ENCODE measurements around the gene KLF1.
A peak's percentile ranks its signal among the peaks of the same experiment; 100 is the strongest.
"Not testable (repeated sequence)": the region's sequence is repeated elsewhere in the genome, so short reads cannot be mapped to it uniquely, and the experiment has no call there.

KLF1 gene

DNA sequence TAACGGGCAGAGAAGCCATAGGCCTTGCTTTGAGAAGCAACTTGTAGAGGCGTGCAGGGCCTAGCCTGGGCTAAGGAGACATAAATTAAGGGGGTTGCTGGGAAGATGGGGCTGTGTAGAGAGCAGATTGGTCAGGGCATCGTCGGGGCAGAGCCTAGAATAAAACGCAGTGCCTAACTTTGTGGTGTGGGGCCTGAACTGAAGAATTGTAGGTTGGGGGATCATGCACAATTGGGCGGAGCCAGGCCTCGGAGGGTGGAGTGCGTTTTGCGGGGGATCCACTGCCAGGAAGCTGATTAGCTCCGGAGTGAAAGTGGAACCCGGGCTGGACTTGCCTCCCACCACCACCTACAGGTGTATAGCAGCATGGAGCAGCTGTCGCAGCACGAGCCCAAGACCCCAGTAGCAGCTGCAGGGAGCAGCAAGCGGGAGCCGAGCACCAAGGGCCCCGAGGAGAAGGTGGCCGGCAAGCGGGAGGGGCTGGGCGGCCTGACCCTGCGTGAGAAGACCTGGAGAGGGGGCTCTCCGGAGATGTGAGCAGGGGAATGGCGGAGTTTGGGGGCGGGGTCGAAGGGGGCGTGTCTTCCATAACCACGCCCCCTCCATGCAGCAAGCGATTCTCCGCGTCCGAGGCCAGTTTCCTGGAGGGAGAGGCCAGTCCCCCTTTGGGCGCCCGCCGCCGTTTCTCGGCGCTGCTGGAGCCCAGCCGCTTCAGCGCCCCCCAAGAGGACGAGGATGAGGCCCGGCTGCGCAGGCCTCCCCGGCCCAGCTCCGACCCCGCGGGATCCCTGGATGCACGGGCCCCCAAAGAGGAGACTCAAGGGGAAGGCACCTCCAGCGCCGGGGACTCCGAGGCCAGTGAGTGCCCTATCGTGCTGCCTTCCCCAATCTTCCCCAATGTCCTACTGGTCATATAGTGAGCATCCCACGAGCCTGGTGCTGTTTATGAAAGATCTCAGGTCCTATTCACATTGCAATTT is 19.6 kb downstream of the KLF1 start:
- DNase-seq (ENCODE audit: low spot score), result no peak

DNA sequence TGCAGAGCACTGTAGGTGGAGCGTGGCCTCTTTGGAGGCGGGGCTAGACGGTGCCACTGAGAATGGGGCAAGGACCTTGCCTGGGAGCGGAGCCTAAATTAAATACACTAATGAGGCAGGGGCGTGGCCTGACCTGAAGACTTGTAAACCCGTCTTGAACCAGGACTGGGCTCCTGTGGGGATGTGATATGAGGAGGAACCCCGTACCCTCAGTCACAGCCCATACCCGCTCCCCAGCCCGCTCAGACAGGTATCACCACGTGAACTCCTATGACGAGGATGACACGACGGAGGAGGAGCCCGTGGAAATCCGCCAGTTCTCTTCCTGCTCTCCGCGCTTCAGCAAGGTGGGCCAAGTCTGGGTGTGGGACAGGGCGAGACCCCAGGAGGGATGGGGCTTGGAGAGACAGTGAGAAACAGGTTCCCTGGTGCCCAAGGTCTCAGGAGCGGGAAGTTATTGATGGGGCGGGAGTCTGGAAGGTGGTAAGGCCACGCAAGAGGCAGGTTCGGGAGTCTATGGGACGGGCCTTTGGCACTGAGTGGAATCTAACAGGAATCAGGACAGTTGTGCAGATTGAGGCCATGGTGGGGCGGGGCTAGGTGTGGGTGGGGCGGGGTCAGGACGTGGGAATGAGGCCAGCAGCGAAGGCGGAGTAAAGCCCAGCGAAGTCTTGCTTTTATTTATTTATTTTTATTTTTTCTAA is 20.4 kb downstream of the KLF1 start:
- DNase-seq (ENCODE audit: low spot score), result no peak

DNA sequence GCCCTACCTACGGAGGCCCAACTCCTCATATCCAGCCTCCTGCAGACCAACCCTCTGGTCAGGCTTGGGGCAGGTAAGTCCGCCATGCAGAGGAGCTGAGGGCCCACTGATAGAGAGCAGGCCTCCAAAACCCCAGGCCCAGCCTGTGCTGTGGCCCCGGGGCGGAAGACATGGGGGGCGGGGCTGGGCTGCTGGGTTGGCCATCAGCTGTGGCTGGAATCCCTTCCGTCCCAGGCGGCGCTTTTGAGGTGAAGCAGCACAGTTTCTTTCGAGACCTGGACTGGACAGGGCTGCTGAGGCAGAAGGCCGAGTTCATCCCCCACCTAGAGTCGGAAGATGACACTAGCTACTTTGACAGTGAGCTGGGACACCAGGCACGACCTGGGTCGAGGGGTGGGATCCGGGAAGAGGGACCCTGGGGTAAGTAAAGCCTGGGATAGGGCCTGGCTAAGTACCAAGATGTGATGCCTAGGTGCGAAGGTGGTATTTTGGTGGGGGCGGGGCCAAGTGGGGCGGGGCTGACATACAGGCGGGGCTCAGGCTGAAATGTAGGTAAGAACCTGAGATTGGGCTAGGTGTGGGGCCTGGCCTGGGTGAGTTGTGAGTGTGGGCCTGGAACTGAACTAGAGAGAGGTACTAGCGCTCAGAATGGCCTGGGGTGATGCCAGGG is 21.1 kb downstream of the KLF1 start:
- no peak for DNase-seq (ENCODE audit: low spot score)

DNA sequence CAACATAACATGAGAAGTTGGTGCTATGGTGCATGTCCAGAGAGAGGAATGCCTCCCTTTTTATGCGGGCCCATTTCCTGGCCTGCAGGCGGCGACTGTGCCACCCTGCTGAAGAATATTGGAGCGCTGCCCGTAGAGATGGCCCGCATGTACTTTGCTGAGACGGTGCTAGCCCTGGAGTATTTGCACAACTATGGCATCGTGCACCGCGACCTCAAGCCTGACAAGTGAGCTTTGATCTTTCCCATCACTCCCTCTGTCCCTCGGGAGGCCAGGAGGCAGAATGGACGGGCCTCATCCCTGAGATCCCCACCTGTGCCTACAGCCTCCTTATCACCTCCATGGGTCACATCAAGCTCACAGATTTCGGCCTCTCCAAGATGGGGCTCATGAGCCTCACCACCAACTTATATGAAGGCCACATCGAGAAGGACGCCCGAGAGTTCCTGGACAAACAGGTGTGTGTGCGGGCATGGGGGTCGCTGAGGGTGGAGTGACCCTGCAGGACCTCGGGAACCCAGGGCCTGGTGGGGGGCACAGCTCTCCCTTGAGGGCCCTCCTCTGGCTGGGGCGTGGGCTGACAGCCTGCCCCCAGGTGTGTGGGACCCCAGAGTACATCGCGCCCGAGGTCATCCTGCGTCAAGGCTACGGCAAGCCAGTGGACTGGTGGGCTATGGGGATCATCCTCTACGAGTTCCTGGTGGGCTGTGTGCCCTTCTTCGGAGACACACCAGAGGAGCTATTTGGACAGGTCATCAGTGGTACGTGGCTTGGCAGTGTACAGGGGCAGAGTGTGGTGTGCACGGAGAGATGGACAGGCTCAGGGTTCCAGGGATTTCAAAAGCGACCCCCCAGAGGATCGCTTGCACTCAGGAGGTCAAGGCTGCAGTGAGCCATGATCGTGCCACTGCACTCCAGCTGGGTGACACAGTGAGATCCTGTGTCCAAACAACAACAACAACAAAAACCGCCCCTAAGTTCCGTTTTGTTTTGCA is 22.0 kb downstream of the KLF1 start:
- no peak for DNase-seq (ENCODE audit: low spot score)

DNA sequence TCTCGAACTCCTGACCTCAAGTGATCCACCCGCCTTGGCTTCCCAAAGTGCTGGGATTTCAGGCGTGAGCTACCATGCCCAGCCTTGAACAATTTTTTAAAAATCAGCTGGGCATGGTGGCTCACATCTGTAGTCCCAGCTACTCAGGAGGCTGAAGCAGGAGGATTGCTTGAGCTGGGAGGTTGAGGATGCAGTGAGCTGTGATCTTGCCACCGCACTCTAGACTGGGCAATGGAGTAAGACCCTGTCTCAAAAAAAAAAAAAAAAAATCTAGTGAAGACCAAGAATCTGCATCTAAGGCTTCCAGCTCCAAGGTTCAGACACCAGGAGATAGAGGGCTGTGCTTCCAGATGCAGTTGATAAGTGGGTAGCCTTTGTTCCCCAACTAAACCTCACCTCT is 22.9 kb downstream of the KLF1 start:
- no peak for DNase-seq (ENCODE audit: low spot score)

DNA sequence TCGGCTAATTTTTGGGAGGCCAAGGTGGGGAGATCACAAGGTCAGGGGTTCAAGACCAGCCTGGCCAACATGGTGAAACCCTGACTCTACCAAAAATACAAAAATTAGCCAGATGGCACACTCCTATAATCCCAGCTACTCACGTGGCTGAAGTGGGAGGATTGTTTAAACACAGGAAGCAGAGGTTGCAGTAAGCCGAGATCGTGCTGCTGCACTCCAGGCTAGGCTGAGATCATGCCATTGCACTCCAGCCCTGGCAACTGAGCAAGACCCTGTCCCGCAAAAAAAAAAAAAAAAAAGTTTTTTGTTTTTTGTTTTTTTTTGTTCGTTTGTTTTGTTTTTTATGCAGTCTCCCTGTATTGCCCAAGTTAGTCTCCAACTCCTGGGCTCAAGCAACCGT is 27.5 kb downstream of the KLF1 start:
- no peak for DNase-seq (ENCODE audit: low spot score)

DNA sequence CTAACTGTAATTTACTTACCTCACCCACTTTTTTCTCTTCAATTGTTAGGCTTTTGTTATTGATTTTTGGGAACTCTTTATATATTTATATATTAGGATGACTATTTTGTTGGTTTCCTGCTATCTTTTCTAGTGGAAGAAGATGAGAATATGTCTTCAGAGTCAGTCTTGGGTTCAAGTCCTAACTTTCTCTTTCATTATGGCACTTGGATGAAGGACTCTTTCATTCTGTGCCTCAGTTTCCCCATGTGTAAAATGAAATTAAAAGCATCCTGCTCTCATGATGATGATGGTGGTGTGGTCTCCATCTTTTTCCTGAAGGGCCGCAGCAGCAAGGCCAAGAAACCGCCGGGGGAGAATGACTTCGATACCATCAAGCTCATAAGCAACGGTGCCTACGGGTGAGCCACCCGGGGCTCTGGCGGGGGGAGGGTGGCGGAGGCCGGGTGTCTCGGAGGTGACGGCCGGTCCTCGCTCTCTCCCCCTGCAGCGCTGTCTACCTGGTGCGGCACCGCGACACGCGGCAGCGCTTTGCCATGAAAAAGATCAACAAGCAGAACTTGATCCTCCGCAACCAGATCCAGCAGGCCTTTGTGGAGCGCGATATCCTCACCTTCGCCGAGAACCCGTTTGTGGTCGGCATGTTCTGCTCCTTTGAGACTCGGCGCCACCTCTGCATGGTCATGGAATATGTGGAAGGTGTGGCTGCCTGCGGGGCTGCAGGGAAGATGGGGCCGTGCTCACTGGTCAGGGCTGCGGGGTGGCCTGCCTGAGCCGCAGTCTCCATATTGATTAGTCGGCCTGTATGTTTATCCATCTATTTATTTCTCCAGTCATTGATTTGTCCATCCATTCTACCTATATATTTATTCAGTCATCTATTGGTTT is 28.7 kb downstream of the KLF1 start:
- no peak for DNase-seq (ENCODE audit: low spot score)

DNA sequence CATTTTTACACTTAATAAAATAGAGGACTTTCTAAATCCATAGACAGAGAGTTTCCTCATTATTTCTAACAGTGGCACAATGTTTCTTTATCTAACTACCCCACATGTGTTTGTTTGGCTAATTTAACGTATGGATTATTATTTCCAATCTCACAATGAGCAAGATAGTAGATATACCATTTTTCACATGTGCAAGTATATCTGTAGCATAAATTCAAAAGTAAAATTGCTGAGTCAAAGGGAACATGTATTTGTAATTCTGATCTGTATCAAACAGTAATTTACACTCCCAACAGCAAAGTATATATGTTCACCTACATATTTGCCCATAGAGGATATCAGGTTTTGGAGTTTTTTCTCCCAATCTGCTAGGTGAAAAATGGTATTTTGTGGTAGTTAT is 30.3 kb downstream of the KLF1 start:
- DNase-seq (ENCODE audit: low spot score), result no peak

DNA sequence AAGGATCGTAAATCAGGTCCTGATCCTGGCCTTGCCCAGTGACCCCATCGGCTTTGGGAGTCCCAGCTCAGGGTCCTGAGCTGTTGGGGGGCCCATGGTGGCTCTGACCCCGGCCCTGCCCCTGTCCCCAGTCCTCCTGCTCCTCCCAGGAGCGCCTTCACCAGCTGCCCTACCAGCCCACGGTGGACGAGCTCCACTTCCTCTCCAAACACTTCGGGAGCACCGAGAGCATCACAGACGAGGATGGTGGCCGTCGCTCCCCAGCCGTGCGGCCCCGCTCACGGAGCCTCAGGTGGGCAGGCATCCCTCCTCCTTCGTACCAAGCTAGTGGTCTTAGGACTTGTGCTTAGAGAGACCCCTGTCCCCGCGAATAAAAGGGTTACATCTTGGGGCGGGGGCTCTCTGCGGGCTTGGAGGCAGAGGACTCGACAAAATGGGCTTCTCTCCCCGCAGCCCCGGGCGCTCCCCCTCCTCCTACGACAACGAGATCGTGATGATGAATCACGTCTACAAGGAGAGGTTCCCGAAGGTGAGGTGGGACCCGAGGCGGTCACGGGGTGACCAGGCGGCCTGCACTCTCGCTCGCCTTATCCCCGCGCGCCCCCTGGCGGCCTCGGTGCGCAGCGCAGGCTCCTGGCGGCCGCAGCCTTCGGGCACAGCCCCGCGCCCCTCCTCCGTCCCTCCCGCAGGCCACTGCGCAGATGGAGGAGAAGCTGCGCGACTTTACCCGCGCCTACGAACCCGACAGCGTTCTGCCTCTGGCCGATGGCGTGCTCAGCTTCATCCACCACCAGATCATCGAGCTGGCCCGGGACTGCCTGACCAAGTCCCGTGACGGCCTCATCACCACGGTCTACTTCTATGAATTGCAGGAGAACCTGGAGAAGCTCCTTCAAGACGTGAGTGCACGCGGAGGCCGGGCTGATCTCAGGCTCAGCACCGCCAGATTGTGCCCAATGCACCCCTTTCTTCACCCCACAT is 39.6 kb downstream of the KLF1 start:
- peak; percentile 82 for DNase-seq (ENCODE audit: low spot score)

DNA sequence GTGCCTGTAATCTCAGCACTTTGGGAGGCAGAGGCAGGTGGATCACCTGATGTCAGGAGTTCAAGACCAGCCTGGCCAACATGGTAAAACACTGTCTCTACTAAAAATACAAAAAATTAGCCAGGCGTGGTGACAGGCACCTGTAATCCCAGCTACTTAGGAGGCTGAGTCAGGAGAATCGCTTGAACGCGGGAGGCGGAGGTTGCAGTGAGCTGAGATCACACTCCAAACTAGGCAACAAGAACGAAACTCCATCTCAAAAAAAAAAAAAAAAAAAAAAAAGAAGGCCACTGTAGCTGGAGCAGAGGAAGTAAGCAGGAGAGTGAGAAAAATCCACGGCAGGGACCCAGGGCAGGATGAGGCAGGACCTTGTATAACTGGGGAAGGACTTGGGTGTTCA is 40.4 kb downstream of the KLF1 start:
- DNase-seq (ENCODE audit: low spot score), result not testable (repeated sequence)

DNA sequence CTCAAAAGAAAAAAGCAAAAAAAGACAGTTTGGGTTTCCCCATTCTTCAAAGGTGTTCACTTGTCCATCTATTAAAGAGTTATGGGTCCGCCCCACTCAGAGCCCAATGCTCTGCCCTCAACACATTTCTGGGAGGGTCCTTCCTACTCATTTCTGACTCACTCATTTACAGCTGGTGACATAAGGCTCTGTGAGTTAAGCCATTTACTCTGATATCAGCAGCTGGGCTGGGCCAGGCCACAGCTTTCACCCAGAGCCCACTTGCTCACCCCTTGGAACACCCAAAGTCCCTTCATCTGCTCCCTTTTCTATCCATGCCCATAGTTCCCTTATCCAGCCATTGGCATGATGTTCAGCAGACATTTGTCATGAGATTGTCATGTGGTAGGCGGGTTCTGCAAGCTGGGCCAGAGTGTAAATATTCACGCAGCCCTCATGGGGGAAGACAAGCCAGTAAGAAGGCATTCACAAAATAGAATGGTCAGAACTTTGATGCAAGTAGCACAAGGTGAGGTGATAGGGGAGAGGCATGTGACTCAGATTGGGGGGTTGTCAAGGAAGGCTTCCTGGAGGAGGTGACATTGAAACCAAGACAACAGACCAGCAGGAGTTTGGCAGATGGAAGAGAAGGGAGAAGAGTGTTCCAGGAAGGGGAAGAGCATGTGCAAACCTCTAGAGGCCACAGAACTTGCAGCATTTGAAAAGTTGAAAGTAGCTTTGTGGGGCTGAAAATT is 42.8 kb downstream of the KLF1 start:
- no peak for DNase-seq (ENCODE audit: low spot score)

DNA sequence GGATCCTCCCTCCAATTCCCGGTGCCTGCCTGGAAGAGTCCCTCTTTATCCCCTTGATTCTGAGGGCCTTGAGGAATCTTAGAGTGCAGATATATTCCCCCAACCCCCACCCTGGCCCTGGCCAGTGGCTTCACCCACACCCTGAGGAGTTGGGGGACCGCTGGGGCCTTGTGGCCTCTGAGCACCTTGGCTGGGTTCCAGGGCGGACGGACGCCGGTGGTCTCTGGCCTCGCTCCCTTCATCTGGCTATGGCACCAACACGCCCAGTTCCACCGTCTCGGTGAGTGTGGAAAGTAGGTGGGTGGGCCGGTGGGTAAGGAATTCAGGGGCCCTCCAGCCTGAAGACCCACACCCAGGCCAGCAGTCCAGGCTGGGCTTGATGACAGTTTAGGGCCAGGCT is 43.7 kb downstream of the KLF1 start:
- DNase-seq (ENCODE audit: low spot score), result no peak

DNA sequence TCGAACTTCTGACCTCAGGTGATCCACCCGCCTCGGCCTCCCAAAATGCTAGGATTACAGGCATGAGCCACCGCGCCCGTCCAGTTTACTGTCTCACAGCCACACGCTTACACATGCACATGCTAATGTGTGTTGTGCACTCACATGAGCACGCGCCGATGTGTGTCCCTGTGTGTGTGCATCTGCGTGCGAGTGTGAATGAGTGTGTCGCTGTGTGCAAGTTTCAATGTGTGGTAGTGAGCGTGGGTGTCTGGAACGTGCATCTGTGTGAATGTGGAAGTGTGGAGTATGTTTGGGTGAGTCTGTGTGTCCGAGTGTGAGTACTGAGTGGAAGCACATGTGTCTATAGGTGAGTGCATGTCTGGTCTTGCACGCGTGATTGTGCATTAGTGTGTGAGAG is 44.5 kb downstream of the KLF1 start:
- DNase-seq (ENCODE audit: low spot score), result no peak

DNA sequence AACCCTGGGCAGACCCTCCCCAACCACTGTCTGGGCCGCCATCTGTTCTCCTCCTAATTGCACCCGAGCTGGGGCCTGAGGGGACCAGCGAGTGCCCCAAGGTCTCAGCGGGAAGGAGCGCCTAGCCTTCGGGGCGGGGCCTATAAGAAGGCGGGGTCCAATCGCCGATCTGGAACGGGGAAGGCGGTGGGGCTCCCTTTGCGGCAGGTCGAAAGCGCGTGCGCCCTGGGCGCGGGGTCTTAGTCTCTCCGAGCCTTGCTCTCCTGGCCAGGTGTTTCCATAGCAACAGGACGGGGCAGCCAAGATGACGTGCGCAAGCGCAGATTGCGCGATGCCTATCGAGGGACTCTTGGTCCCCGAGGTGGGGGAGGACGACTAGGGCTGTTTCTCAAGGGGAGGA is 45.9 kb downstream of the KLF1 start:
- DNase-seq (ENCODE audit: low spot score), result peak; percentile 79

DNA sequence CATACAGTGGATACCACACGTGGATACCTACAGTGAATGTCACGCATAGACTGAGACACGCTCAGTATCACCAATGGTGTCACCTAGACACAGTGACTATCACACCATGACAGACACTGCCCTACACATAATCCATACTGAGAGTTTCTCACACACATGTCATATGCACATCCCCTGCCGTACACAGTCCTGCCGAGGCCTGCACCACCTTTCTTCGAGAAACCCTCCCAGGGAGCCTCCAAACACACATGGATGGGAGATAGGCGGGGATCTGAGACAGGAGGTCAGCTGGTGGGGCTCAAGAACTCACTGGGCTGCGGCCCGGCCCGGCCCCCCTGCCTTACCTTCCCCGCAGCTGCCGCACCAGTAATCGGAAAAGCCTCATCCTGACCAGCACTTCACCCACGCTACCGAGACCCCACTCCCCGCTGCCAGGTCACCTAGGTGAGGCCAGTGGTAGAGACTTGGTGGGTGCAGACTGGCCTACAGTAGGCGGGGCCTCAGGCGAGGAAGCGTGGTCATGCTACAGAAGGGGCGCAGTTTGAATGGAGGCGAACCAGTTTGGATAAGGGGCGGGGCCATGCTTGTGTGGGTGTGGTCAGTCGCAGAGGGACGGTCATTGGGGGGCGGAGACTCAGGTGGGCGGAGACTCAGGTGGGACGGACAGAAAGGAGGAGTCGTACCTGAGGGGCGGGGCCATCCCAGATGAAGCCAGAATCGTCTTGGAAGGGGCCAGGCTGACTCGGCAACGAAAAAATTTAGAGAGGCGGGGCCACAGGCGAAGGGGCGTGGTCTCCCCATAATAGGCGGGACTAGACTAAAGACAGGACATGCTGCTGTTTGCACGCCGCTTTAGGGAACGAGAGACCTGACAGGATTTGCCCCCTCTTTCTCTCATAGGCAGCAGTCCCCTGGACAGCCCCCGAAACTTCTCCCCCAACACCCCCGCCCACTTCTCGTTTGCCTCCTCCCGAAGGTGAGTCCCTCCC is 46.6 kb downstream of the KLF1 start:
- peak; percentile 91 for DNase-seq (ENCODE audit: low spot score)

DNA sequence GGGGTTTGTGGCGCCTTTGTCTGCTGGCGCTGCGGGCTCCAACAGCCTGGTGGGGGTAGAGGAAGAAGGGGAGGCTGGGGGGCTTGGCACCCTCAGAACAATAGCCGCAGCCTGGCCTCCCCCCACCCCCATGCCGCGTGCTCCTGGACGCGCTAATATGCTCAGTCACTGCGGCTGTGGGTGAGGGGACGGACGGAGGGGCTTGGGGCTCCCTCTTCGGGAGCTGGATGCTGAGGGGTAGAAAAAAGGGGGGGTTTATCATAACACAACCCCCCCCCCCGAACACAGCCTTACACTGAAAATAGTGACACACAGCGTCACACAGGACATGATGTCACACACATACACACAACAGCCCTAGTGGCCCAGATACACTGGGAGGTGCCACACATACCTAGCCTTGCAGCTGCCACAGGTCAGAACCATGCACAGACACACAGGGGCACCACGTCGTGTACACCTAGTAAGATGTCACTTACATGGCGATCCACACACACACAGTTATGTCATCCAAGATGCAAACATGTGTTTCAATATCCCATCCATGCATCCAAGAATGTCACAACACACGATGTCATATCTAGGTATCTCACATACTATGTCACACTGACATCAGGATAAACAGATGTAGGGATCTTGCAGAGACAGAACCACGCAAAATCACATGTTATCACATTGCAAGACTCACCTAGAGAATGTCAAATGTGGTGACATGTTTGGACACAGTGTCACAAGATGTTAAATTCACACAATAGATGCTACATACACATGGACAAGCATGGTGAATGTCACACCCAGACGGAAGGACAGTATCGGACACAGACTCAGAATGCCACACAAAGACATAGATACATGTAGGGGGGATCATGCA is 47.9 kb downstream of the KLF1 start:
- peak; percentile 69 for DNase-seq (ENCODE audit: low spot score)

All from cerebellar cortex (tissue), 1 donor.